GM18870 (cell line): Measurements from ENCODE around the gene ANKRD33B.
A peak's percentile ranks its signal among the peaks of the same experiment; 100 is the strongest.
"Not testable (repeated sequence)": the region's sequence is repeated elsewhere in the genome, so short reads cannot be mapped to it uniquely, and the experiment has no call there.

Source experiments
- ATAC-seq: cut with Tn5 transposase; IDR thresholded peaks from one replicate; pipeline ENCODE4 v1.9.1; 2021; ENCODE audit warnings: moderate library complexity; ENCODE audit not compliant: unreplicated experiment

The ANKRD33B gene

GRCh38 chr5:10563945-10564837, at the start of gene ANKRD33B:
ANKRD33B (plus strand) TSS chr5:10564070; CDS start chr5:10564468, 398 bp downstream.
- ATAC-seq, result peak; percentile 31

DNA sequence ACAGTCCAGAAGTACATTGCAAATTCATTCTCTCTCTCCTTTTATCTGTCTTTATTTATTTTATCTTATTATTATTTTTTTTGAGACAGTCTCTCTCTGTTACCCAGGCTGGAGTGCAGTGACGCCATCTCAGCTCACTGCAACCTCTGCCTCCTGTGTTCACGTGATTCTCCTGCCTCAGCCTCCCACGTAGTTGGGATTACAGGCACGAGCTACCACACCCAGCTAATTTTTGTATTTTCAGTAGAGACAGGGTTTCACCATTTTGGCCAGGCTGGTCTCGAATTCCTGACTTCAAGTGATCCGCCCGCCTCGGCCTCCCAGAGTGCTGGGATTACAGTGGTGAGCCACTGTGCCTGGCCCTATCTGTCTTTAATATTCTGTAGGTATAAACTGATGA, 49.3 kb upstream of the ANKRD33B start:
- ATAC-seq, result not testable (repeated sequence)

GRCh38 chr5:10515492-10515891, 48.4 kb upstream of the ANKRD33B start:
- ATAC-seq, result no peak

DNA sequence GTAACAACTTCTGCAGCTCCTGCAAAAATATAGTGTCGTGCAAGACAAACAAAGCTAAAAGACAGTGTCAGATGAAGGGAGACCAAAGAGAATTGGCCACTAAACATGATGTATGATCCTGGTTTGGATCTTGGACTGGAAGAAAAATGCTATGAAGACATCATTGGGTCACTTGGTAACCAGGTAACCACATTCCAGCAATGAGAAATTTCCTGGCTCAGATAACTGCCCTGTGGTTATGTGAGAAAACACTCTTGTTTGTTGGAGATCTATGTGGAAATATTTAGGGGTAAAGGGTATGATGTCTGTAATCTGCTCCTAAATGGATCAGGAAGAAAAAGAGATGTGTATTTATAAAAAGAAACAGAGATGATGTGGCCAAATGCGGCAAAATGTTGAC, 45.5 kb upstream of the ANKRD33B start:
- ATAC-seq, result no peak

GRCh38 chr5:10519729-10520128, 44.1 kb upstream of the ANKRD33B start:
- ATAC-seq, result no peak

GRCh38 chr5:10520706-10521105, 43.2 kb upstream of the ANKRD33B start:
- ATAC-seq, result no peak

- ATAC-seq, result no peak
Observed at GRCh38 chr5:10521466-10522223, 42.2 kb upstream of the ANKRD33B start.

DNA sequence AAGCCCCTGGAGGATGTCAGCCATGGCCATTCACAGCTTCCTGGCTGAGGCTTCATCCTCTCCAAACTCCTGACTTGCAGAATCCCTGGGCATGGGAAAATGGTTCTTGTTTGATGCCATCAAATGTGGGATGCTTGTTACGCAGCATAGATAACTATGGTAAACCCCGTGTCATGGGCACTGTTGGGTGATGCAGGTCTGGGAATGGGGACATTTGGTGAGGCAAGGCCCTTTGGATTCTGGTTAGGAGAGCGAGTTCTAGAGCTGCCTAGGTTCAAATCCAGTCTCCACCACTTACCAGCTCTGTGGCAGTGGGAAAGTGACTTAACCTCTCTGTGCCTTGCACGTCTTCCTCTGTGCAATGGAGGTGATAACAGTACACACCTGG, 41.7 kb upstream of the ANKRD33B start:
- no peak for ATAC-seq

GRCh38 chr5:10524376-10525123, 39.3 kb upstream of the ANKRD33B start:
- no peak for ATAC-seq

- no peak for ATAC-seq
Observed at GRCh38 chr5:10525124-10525495, 38.8 kb upstream of the ANKRD33B start.

DNA sequence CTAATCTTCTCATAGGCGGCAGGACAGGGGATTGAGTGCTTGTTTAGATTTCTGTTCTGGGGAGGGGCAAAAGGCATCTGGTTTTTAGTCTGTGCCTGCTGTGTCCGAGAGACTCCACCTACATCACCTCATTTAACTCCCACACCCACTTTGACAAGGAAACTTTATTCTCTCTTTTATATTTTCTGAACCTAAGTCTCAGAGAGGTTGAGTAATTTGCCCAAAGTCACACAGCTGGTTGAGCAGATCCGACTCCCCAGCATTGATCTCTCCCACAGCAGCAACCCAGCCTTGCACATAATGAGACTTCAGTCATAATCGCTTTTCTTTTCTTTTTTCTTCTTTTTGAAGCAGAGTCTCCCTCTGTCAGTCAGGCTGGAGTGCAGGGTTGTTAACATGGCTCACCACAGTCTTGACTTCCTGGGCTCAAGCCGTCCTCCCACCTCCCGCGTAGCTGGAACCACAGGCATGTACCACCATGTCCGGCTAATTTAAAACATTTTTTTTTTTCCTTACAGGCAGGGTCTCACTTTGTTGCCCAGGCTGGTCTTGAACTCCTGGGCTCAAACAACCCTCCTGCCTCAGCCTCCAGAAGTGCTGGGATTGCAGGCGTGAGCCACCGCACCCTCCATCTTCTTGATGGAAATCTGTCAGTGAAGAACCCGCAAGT, 36.5 kb upstream of the ANKRD33B start:
- no peak for ATAC-seq

- no peak for ATAC-seq
Observed at GRCh38 chr5:10528056-10528816, 35.6 kb upstream of the ANKRD33B start.

- ATAC-seq, result no peak
Observed at GRCh38 chr5:10528827-10529226, 35.0 kb upstream of the ANKRD33B start.

- no peak for ATAC-seq
Observed at GRCh38 chr5:10530601-10531320, 33.1 kb upstream of the ANKRD33B start.

DNA sequence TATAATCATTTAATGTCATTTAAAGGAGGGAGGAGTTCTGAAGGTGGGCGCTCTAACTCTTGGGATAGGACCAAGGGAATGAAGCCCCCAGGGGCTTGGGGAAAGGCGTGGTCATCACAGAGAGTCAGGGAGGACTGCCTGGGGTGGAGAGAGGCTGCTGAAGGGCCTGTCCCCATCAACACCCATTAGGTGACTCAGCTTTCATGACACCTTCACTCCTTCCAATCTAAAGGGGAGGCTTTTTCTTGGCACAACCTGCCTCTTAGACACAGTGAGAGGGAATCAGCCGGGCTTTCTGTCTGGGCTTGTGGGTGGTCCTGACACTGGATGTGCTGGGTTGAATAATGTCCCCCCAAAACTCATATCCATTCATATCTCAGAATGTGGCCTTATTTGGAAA, 31.4 kb upstream of the ANKRD33B start:
- no peak for ATAC-seq

- no peak for ATAC-seq
Observed at GRCh38 chr5:10533226-10533625, 30.6 kb upstream of the ANKRD33B start.

- ATAC-seq, result no peak
Observed at GRCh38 chr5:10534561-10535530, 29.0 kb upstream of the ANKRD33B start.

GRCh38 chr5:10536511-10536910, 27.4 kb upstream of the ANKRD33B start:
- no peak for ATAC-seq
